Calu3 (cell line): ENCODE results near the gene PARD6B. TPM values are rescaled to one million over a fixed set of nuclear protein-coding genes. Genes with fewer than 3 reads are reported as not detected.

Experiments used
- BruUV-seq: library from RNA; stranded (reverse); fragments of 400-500 nt; replicated peaks from 2 replicates; lab custom pipeline; 2021; lab: Mats Ljungman, UMichigan
- CTCF ChIA-PET: fragments of 300-600 bp; sonication (Branson Sonifier 250); formaldehyde crosslinking; loops from one replicate; lab custom pipeline; 2022; ENCODE audit warnings: antibody characterized with exemption; lab: Charles Lee
- DNase-seq: peaks from one replicate; pipeline ENCODE4 v3.0.0; 2022
- H3K27ac Mint-ChIP-seq: one replicate; pipeline ENCODE4 v1.8.0; 2022; ENCODE audit warnings: mixed read lengths; ENCODE audit not compliant: unreplicated experiment
- H3K27me3 Mint-ChIP-seq: one replicate; pipeline ENCODE4 v1.8.0; 2022; ENCODE audit warnings: mixed read lengths; ENCODE audit not compliant: unreplicated experiment
- H3K36me3 Mint-ChIP-seq: one replicate; pipeline ENCODE4 v1.8.0; 2022; ENCODE audit warnings: mild to moderate bottlenecking, moderate library complexity, mixed read lengths; ENCODE audit not compliant: insufficient read depth, unreplicated experiment
- H3K4me1 Mint-ChIP-seq: one replicate; pipeline ENCODE4 v1.8.0; 2022; ENCODE audit warnings: mild to moderate bottlenecking, low read depth, mixed read lengths; ENCODE audit not compliant: unreplicated experiment
- H3K4me3 Mint-ChIP-seq: one replicate; pipeline ENCODE4 v1.8.0; 2022; ENCODE audit warnings: mild to moderate bottlenecking, low read depth, moderate library complexity, mixed read lengths; ENCODE audit not compliant: unreplicated experiment
- H3K9me3 Mint-ChIP-seq: one replicate; pipeline ENCODE4 v1.8.0; 2022; ENCODE audit warnings: low read depth, mixed read lengths; ENCODE audit not compliant: unreplicated experiment
- intact Hi-C: fragments of 100-400 bp; cut with micrococcal nuclease; formaldehyde crosslinking; loops from one replicate; pipeline ENCODE4 v1.10.0; 2022; ENCODE audit not compliant: unreplicated experiment
- total RNA-seq: library from RNA; stranded (reverse); gene quantifications from 2 replicates; pipeline ENCODE4 v1.2.3, GENCODE V29; 2022
- TF ChIP-seq, protein P1 (sequence below): fragments of 200-600 bp; IDR thresholded peaks from one replicate; pipeline ENCODE4 v1.8.0; 2022; ENCODE audit warnings: antibody characterized with exemption; ENCODE audit not compliant: unreplicated experiment

PARD6B gene
- total RNA-seq, 1 experiment from 2014 or later: 114 TPM

- H3K4me1 Mint-ChIP-seq: peaks cover 49% of the 10 kb centered on the region
- DNase-seq: no peak
- peaks cover 84% of the 10 kb centered on the region for H3K36me3 Mint-ChIP-seq
- H3K27me3 Mint-ChIP-seq: no peaks in the 10 kb centered on the region
- peak overlapping the region; percentile 8 for H3K27ac Mint-ChIP-seq
- no TSS peak for BruUV-seq
- no peaks in the 10 kb centered on the region for H3K9me3 Mint-ChIP-seq
- TF ChIP-seq, protein P1, sequence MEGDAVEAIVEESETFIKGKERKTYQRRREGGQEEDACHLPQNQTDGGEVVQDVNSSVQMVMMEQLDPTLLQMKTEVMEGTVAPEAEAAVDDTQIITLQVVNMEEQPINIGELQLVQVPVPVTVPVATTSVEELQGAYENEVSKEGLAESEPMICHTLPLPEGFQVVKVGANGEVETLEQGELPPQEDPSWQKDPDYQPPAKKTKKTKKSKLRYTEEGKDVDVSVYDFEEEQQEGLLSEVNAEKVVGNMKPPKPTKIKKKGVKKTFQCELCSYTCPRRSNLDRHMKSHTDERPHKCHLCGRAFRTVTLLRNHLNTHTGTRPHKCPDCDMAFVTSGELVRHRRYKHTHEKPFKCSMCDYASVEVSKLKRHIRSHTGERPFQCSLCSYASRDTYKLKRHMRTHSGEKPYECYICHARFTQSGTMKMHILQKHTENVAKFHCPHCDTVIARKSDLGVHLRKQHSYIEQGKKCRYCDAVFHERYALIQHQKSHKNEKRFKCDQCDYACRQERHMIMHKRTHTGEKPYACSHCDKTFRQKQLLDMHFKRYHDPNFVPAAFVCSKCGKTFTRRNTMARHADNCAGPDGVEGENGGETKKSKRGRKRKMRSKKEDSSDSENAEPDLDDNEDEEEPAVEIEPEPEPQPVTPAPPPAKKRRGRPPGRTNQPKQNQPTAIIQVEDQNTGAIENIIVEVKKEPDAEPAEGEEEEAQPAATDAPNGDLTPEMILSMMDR: no peak
- intact Hi-C loops: no loop called here
- H3K4me3 Mint-ChIP-seq: no peak overlapping the region
- CTCF ChIA-PET: interaction anchor here (0.6 to 1.6 kb wide), 5 partner anchors 9 to 36 kb away, joined by 3 to 8 read pairs (median 3); no protein-coding TSS in a partner anchor
Observed at GRCh38 chr20:50753152-50753551, 21.8 kb downstream of the PARD6B start.

GRCh38 chr20:50754420-50754819, 23.0 kb downstream of the PARD6B start:
- TF ChIP-seq, protein P1: no peak
- peaks cover 84% of the 10 kb centered on the region for H3K36me3 Mint-ChIP-seq
- H3K9me3 Mint-ChIP-seq: no peaks in the 10 kb centered on the region
- no TSS peak for BruUV-seq
- no peak overlapping the region for H3K4me3 Mint-ChIP-seq
- no peak for DNase-seq
- H3K27ac Mint-ChIP-seq: peak overlapping the region; percentile 78
- H3K27me3 Mint-ChIP-seq: no peaks in the 10 kb centered on the region
- intact Hi-C loops: no loop called here
- peaks cover 50% of the 10 kb centered on the region for H3K4me1 Mint-ChIP-seq
- CTCF ChIA-PET: interaction anchor here (1.1 to 1.6 kb wide), 3 partner anchors 8 to 92 kb away, joined by 3 to 8 read pairs (median 4); no protein-coding TSS in a partner anchor

- no peak overlapping the region for H3K4me3 Mint-ChIP-seq
- H3K36me3 Mint-ChIP-seq: peaks cover 80% of the 10 kb centered on the region
- H3K4me1 Mint-ChIP-seq: peaks cover 51% of the 10 kb centered on the region
- TF ChIP-seq, protein P1: no peak
- CTCF ChIA-PET: interaction anchor here (0.6 kb wide), 3 partner anchors 32 to 132 kb away, joined by 3 to 4 read pairs (median 3); no protein-coding TSS in a partner anchor
- no TSS peak for BruUV-seq
- H3K27me3 Mint-ChIP-seq: no peaks in the 10 kb centered on the region
- H3K27ac Mint-ChIP-seq: peak overlapping the region; percentile 78
- DNase-seq: no peak
- intact Hi-C loops: no loop called here
- H3K9me3 Mint-ChIP-seq: no peaks in the 10 kb centered on the region
Observed at GRCh38 chr20:50756447-50756846, 25.1 kb downstream of the PARD6B start.

- TF ChIP-seq, protein P1: no peak
- no peak for DNase-seq
- H3K4me1 Mint-ChIP-seq: peaks cover 62% of the 10 kb centered on the region
- H3K36me3 Mint-ChIP-seq: peaks cover 81% of the 10 kb centered on the region
- H3K27me3 Mint-ChIP-seq: no peaks in the 10 kb centered on the region
- no TSS peak for BruUV-seq
- CTCF ChIA-PET: interaction anchor here (1.2 kb wide), 1 partner anchor 9 kb away, joined by 4 read pairs; no protein-coding TSS in a partner anchor
- peak overlapping the region; percentile 100 for H3K27ac Mint-ChIP-seq
- intact Hi-C loops: no loop called here
- no peaks in the 10 kb centered on the region for H3K9me3 Mint-ChIP-seq
- no peak overlapping the region for H3K4me3 Mint-ChIP-seq
Observed at GRCh38 chr20:50758469-50758868, 27.1 kb downstream of the PARD6B start.
